GM12878 (cell line): ENCODE measurements around the gene ACTG1. TPM values are rescaled to one million over a fixed set of nuclear protein-coding genes. Genes with fewer than 3 reads are reported as not detected.

Experiments used
- ATF2 ChIP-seq: IDR thresholded peaks from 2 replicates; pipeline ENCODE4 v1.6.1; 2012; ENCODE audit warnings: low read length, inconsistent platforms
- CTCF ChIP-seq, 3 experiments: IDR thresholded peaks in 2 of 3; conservative IDR thresholded peaks in 1 of 3; 2 replicates each; pipeline ENCODE4 v1.5.1; 2011; ENCODE audit warnings: low read depth in 3 of 3, low read length in 3 of 3, mild to moderate bottlenecking in 3 of 3, control low read depth in 2 of 3, moderate library complexity in 2 of 3, inconsistent platforms in 1 of 3, mixed read lengths in 1 of 3; ENCODE audit not compliant: control insufficient read depth in 2 of 3, insufficient read depth in 1 of 3; ENCODE audit errors: extremely low read depth in 1 of 3
- E2F8 ChIP-seq: fragments of 450-650 bp; IDR thresholded peaks from 2 replicates; pipeline ENCODE4 v1.6.1; 2018; ENCODE audit warnings: mild to moderate bottlenecking, low read depth, moderate library complexity; ENCODE audit not compliant: partially characterized antibody
- USF1 ChIP-seq: IDR thresholded peaks from 2 replicates; pipeline ENCODE4 v1.6.1; 2011; ENCODE audit warnings: borderline replicate concordance, low read depth, mild to moderate bottlenecking, moderate library complexity, mixed read lengths, low read length; ENCODE audit not compliant: insufficient read depth; ENCODE audit errors: extremely low read length
- ZBED1 ChIP-seq: IDR thresholded peaks from 2 replicates; pipeline ENCODE4 v1.6.1; 2016; ENCODE audit warnings: borderline replicate concordance
- ZNF207 ChIP-seq: fragments of 450-650 bp; IDR thresholded peaks from 2 replicates; pipeline ENCODE4 v1.6.1; 2014; ENCODE audit warnings: antibody characterized with exemption, mild to moderate bottlenecking, borderline replicate concordance
- polyA plus RNA-seq, 11 experiments: library from polyadenylated mRNA; depleted of rRNA in 4 of 11; unstranded in 6 of 11; stranded (reverse) in 5 of 11; fragments of >200 nt; fragmentation: Nextera tagmentation in 4 of 11; fragmentation: Illumina TruSeq in 1 of 11; extraction: Ambion mirVana in 4 of 11; extraction: Trizol in 1 of 11; gene quantifications; 1 replicate in 1 of 11; 2 replicates in 10 of 11; pipeline versions ENCODE4 v1.2.1 to v1.2.3, GENCODE V29; 2011 to 2016; ENCODE audit warnings: inconsistent platforms in 2 of 11, missing spikeins in 2 of 11, low read depth in 1 of 11
- total RNA-seq, 4 experiments: library from RNA; depleted of rRNA in 3 of 4; stranded (reverse); fragments of >200 nt in 3 of 4; fragmentation: Illumina TruSeq in 1 of 4; extraction: Trizol in 1 of 4; gene quantifications; 2 replicates each; pipeline versions ENCODE4 v1.2.1 to v1.2.3, GENCODE V29; 2013 to 2021

The ACTG1 gene
- total and polyA plus RNA-seq, 10 of the 15 experiments (the other 5 are each of a cell fraction or from before 2014, with no cell fraction given), result 810 to 6,105 (median 3,650) TPM

GRCh38 chr17:81545160-81545949 lies 32.8 kb upstream of the ACTG1 start (continued):
- TF ChIP-seq E2F8, result no peak
- TF ChIP-seq ATF2, result no peak
- TF ChIP-seq USF1, result no peak
- TF ChIP-seq ZNF207, result no peak
- TF ChIP-seq CTCF (IDR thresholded peaks at IDR 0.05 in 2 of 3, conservative IDR thresholded peaks at IDR 0.05 in 1 of 3; ENCODE audit: control insufficient read depth in 2 of 3, extremely low read depth in 1 of 3, insufficient read depth in 1 of 3, low read depth in 3 of 3, low read length in 3 of 3), result no peak
- TF ChIP-seq ZBED1, result no peak
- TF ChIP-seq, all 136 proteins: peak for 0
